Muscle layer of duodenum (tissue), 2 donors: Measurements from ENCODE around the gene ABCC3.
"Not testable (repeated sequence)": the region's sequence is repeated elsewhere in the genome, so short reads cannot be mapped to it uniquely, and the experiment has no call there.

Source experiments
- H3K27ac ChIP-seq: one replicate; pipeline ENCODE4 v1.7.0; 2013; ENCODE audit warnings: mild to moderate bottlenecking, low read length
- H3K27me3 ChIP-seq: one replicate; pipeline ENCODE4 v1.7.0; 2013; ENCODE audit warnings: low read depth, mild to moderate bottlenecking, control low read depth, low read length
- H3K36me3 ChIP-seq, 2 donors: one replicate each; pipeline ENCODE4 v1.7.0; 2013; ENCODE audit warnings: low read length in 2 of 2, control low read depth in 1 of 2, mild to moderate bottlenecking in 1 of 2; ENCODE audit not compliant: insufficient read depth in 2 of 2, control insufficient read depth in 1 of 2
- H3K4me1 ChIP-seq, 2 donors: one replicate each; pipeline ENCODE4 v1.7.0; 2013; ENCODE audit warnings: low read length in 2 of 2, mild to moderate bottlenecking in 2 of 2, control low read depth in 1 of 2, moderate library complexity in 1 of 2; ENCODE audit not compliant: insufficient read depth in 2 of 2, control insufficient read depth in 1 of 2
- H3K4me3 ChIP-seq, 2 donors: one replicate each; pipeline ENCODE4 v1.7.0; 2013; ENCODE audit warnings: low read length in 2 of 2, low read depth in 1 of 2, mild to moderate bottlenecking in 1 of 2
- H3K9me3 ChIP-seq, 2 donors: one replicate each; pipeline ENCODE4 v1.7.0; 2013; ENCODE audit warnings: low read length in 2 of 2, control low read depth in 1 of 2, mild to moderate bottlenecking in 1 of 2; ENCODE audit not compliant: control insufficient read depth in 1 of 2
- donor health status: healthy.

The ABCC3 gene

DNA sequence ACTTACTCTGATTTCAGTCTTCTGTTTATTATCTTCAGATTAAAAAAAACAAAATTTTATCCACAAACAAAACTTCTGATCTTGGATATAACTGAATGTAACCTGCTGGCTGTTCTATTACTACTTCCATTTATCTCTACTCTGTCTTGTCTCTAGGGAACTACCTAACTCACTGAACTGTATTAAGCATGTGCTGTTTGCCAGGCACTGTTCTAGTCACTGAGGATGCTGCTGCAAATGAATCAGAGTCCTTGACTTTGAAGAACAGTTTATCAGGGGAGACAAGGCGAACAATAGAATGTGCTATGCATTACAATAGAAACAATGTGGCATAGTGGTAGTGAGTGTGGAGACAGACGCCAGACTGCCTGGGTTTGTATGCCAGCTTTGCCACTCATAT is 75.3 kb downstream of the ABCC3 start:
- H3K4me1 ChIP-seq, result peaks cover 10 to 20% of the 10 kb centered on the region in 2 donors
- H3K27ac ChIP-seq, result no peak overlapping the region
- H3K27me3 ChIP-seq, result no peaks in the 10 kb centered on the region
- H3K36me3 ChIP-seq, result peaks cover 0 to 9% of the 10 kb centered on the region in 2 donors
- no peaks in the 10 kb centered on the region for H3K9me3 ChIP-seq
- no peak overlapping the region for H3K4me3 ChIP-seq

- Histone ChIP-seq H3K27me3 (no peaks in the 10 kb centered on the region), H3K36me3 (peaks cover 0 to 9% of the 10 kb centered on the region in 2 donors), H3K4me1 (peaks cover 10 to 20% of the 10 kb centered on the region in 2 donors), H3K9me3 (no peaks in the 10 kb centered on the region), H3K4me3 (no peak overlapping the region), H3K27ac (no peak overlapping the region)
These were observed 76.0 kb downstream of the ABCC3 start for GRCh38 chr17:50710650-50711049.

GRCh38 chr17:50712641-50713040 is 78.0 kb downstream of the ABCC3 start:
- Histone ChIP-seq H3K27me3 (no peaks in the 10 kb centered on the region), H3K4me1 (peaks cover 10 to 11% of the 10 kb centered on the region in 2 donors), H3K9me3 (no peaks in the 10 kb centered on the region), H3K27ac (no peak overlapping the region), H3K36me3 (peaks cover 0 to 4% of the 10 kb centered on the region in 2 donors), H3K4me3 (no peak overlapping the region)

DNA sequence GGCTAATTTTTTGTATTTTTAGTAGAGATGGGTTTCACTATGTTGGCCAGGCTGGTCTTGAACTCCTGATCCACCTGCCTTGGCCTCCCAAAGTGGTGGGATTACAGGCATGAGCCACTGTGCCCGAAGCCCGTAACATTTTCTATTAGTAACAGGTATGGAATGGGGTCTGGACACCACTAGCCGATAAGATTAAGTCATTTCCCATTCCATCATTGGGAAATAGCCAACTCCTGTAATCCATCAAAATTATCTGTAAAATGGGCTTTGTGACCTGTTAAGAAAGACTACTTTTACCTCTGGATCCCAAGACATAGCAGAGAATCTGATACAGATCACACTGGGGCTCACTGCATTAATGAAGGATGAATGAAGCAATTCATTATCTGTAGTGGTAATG is 80.8 kb downstream of the ABCC3 start:
- Histone ChIP-seq H3K27me3 (no peaks in the 10 kb centered on the region), H3K27ac (no peak overlapping the region), H3K9me3 (no peaks in the 10 kb centered on the region), H3K4me3 (no peak overlapping the region), H3K4me1 (peaks cover 0 to under 1% of the 10 kb centered on the region in 2 donors), H3K36me3 (no peaks in the 10 kb centered on the region)

DNA sequence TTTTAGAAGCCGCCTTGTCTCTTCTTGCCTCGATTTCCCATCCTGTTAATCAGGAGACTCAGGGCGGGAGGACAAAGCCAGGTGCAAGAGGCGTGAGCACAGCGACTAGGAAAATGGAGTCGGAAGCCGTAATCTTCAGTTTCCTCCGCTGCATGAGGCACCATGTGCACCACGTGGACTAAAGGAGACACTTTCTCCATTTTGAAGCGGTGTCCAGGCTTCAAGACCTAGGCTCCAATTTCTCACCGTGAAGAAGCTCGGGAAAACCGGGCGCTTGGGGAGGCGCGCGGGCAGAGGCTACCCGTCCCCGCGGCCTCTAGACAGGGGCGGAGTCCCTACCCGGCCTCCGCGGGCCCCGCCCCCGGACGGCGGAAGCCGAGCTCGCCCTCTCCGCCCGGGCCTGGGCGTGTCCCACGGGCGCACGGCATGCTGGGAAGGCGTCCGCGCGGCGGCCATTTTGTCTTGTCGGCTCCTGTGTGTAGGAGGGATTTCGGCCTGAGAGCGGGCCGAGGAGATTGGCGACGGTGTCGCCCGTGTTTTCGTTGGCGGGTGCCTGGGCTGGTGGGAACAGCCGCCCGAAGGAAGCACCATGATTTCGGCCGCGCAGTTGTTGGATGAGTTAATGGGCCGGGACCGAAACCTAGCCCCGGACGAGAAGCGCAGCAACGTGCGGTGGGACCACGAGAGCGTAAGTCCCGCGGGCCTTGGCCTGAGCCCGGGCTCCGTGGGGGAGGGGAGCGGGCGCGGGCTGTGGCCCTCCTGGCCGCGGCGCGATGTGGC is 84.7 kb downstream of the ABCC3 start, which contains the start of gene LUC7L3:
Gene LUC7L3, plus strand, starts transcription at position 460 of the 780 bp plus-strand sequence. Its CDS starts 130 bp downstream, at position 590.
- Histone ChIP-seq H3K27me3 (no peaks in the 10 kb centered on the region), H3K4me1 (peaks cover 17 to 39% of the 10 kb centered on the region in 2 donors), H3K27ac (peak within 1 kb of the TSS; percentile 95), H3K4me3 (peak within 1 kb of the TSS; percentile 71 to 89), H3K9me3 (no peaks in the 10 kb centered on the region), H3K36me3 (no peaks in the 10 kb centered on the region)

GRCh38 chr17:50719924-50720794 is 85.5 kb downstream of the ABCC3 start:
- H3K4me1 ChIP-seq, result peaks cover 17 to 39% of the 10 kb centered on the region in 2 donors
- no peaks in the 10 kb centered on the region for H3K27me3 ChIP-seq
- no peaks in the 10 kb centered on the region for H3K36me3 ChIP-seq
- peak overlapping the region; percentile 71 to 89 for H3K4me3 ChIP-seq
- peak overlapping the region; percentile 95 for H3K27ac ChIP-seq
- no peaks in the 10 kb centered on the region for H3K9me3 ChIP-seq

DNA sequence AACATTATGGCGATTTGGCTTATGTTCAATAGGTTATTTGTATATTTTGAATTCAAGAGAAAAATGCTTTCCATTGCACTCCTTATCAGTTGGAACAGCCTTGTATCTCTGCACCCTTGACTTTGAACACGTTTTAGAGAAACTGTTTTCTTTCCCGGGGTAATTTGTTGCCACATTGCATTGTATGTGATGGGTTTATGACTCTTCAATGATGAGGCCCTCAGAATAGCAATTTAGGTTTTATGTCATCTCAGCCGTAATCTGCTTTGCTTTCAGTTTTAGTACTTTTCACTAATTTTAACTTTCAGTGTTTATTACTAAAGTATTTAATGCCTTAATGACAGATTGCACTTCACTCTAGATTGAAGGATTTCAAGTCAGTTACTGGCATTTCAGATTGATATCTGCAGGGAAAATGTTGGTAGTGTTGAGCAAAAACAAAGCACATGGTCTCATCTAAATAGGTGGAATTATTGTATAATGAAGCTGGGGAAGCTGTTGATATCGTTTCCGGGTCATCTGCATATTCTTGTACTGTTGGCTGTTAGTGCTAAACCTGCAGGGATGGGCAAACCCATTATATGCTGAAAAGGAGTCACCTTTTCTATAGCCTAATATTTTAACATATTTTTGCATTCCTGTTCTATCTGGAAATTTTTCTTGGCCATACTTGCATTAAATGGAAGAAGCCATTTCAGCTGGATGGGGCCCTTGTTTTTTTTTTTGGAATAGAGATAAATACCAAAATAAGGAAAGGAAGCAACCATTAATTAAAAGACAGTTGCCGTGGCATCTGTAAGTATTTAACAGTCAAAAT is 86.7 kb downstream of the ABCC3 start:
- H3K36me3 ChIP-seq, result no peaks in the 10 kb centered on the region
- H3K27ac ChIP-seq, result peak overlapping the region; percentile 95
- H3K4me1 ChIP-seq, result peaks cover 17 to 48% of the 10 kb centered on the region in 2 donors
- no peaks in the 10 kb centered on the region for H3K9me3 ChIP-seq
- no peaks in the 10 kb centered on the region for H3K27me3 ChIP-seq
- peak overlapping the region; percentile 71 to 89 for H3K4me3 ChIP-seq

DNA sequence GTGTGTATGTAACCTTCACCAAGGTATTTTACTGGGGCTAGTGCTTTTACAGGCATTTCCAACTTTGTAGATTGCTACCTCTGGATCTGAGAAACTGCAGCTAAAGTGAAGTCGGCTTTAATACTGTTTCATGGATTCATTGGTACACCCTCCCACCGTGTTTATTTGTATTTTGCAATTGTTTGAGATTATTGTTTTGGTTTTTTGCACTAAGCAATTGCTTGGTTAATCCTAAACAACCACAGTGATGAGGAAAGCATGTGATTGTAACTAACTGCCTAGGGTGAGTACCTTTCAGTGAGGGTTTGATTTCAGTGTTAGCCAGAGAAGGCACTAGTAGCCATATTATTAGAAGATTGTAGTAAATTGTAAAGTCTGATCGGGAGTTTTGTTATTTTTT is 88.1 kb downstream of the ABCC3 start:
- peak overlapping the region in 1 of 2 donors; percentile 1 for H3K4me3 ChIP-seq
- H3K4me1 ChIP-seq, result peaks cover 23 to 58% of the 10 kb centered on the region in 2 donors
- no peaks in the 10 kb centered on the region for H3K27me3 ChIP-seq
- H3K27ac ChIP-seq, result no peak overlapping the region
- no peaks in the 10 kb centered on the region for H3K9me3 ChIP-seq
- no peaks in the 10 kb centered on the region for H3K36me3 ChIP-seq

DNA sequence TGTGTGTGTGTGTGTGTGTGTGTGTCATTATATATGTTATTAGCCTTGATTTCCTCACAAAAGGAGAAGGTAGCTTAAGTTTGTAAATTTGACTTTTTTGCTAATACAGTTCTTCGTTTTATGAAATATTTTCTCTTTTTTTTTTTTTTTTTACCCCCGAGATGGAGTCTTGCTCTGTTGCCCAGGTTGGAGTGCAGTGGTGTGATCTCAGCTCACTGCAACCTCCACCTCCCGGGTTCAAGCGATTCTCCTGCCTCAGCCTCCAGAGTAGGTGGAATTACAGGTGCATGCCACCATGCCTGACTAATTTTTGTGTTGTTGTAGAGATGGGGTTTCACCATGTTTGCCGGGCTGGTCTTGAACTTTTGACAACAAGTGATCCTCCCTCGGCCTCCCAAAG is 89.9 kb downstream of the ABCC3 start:
- H3K4me1 ChIP-seq, result peaks cover 28 to 75% of the 10 kb centered on the region in 2 donors
- H3K27ac ChIP-seq, H3K36me3 ChIP-seq, H3K4me3 ChIP-seq, H3K9me3 ChIP-seq, H3K27me3 ChIP-seq: not testable (repeated sequence)

GRCh38 chr17:50725769-50726655 is 91.3 kb downstream of the ABCC3 start:
- H3K36me3 ChIP-seq, result no peaks in the 10 kb centered on the region
- no peak overlapping the region for H3K27ac ChIP-seq
- peaks cover 28 to 80% of the 10 kb centered on the region in 2 donors for H3K4me1 ChIP-seq
- no peaks in the 10 kb centered on the region for H3K9me3 ChIP-seq
- no peaks in the 10 kb centered on the region for H3K27me3 ChIP-seq
- H3K4me3 ChIP-seq, result no peak overlapping the region
